Measurements from ENCODE around the gene FAM50A. TPM values are rescaled to one million over a fixed set of nuclear protein-coding genes. Genes with fewer than 3 reads are reported as not detected.

The FAM50A gene
- total and polyA plus RNA-seq, 3 experiments from 2014 or later: 59.6 to 81.3 (median 79.5) TPM

GRCh38 chrX:154419189-154419588 lies 24.8 kb upstream of the FAM50A start:
- H3K9me3 Mint-ChIP-seq: peaks cover 0 to 2% (median 0%) of the 10 kb centered on the region in 5 donors
- peak overlapping the region in 2 of 8 donors; percentile 75 to 89 for H3K27ac Mint-ChIP-seq
- H3K36me3 Mint-ChIP-seq: peaks cover 0 to 10% (median 0%) of the 10 kb centered on the region in 3 donors
- no peak overlapping the region for H3K27ac ChIP-seq (ENCODE audit: low read depth, low read length)
- H3K4me1 ChIP-seq (ENCODE audit: insufficient read depth, low read length): no peaks in the 10 kb centered on the region
- H3K27me3 ChIP-seq (ENCODE audit: insufficient read depth, low read length, poor library complexity, severe bottlenecking): no peaks in the 10 kb centered on the region
- CTCF ChIA-PET: no interaction called here
- no peak for DNase-seq
- no peak overlapping the region for H3K4me3 ChIP-seq (ENCODE audit: low read length)
- no peaks in the 10 kb centered on the region for H3K36me3 ChIP-seq (ENCODE audit: insufficient read depth, low read length)
- peaks cover 0 to 2% of the 10 kb centered on the region in 2 donors for H3K27me3 Mint-ChIP-seq
- POLR2A ChIA-PET: no interaction called here
- no peaks in the 10 kb centered on the region for H3K4me1 Mint-ChIP-seq
- H3K4me3 Mint-ChIP-seq: peak overlapping the region in 1 of 7 donors; percentile 78
- no peaks in the 10 kb centered on the region for H3K9me3 ChIP-seq (ENCODE audit: low read length)

- no peak overlapping the region for H3K4me3 ChIP-seq (ENCODE audit: low read length)
- Mint-ChIP-seq H3K4me3 (no peak overlapping the region), H3K9me3 (peaks cover 0 to 2% (median 0%) of the 10 kb centered on the region in 5 donors), H3K27ac (no peak overlapping the region), H3K4me1 (no peaks in the 10 kb centered on the region), H3K27me3 (peaks cover 0 to 2% of the 10 kb centered on the region in 2 donors), H3K36me3 (peaks cover 0 to 10% (median 0%) of the 10 kb centered on the region in 3 donors)
- H3K36me3 ChIP-seq (ENCODE audit: insufficient read depth, low read length): no peaks in the 10 kb centered on the region
- DNase-seq: no peak
- H3K4me1 ChIP-seq (ENCODE audit: insufficient read depth, low read length): no peaks in the 10 kb centered on the region
- ChIA-PET POLR2A (no interaction called here), CTCF (no interaction called here)
- H3K27me3 ChIP-seq (ENCODE audit: insufficient read depth, low read length, poor library complexity, severe bottlenecking): no peaks in the 10 kb centered on the region
- H3K27ac ChIP-seq (ENCODE audit: low read depth, low read length): no peak overlapping the region
- no peaks in the 10 kb centered on the region for H3K9me3 ChIP-seq (ENCODE audit: low read length)
These were observed 24.1 kb upstream of the FAM50A start for GRCh38 chrX:154419688-154420401.

- H3K4me3 Mint-ChIP-seq: no peak overlapping the region
- no peaks in the 10 kb centered on the region for H3K4me1 ChIP-seq (ENCODE audit: insufficient read depth, low read length)
- H3K27me3 ChIP-seq (ENCODE audit: insufficient read depth, low read length, poor library complexity, severe bottlenecking): no peaks in the 10 kb centered on the region
- no peaks in the 10 kb centered on the region for H3K9me3 ChIP-seq (ENCODE audit: low read length)
- H3K27ac Mint-ChIP-seq: no peak overlapping the region
- peaks cover 0 to 2% of the 10 kb centered on the region in 2 donors for H3K27me3 Mint-ChIP-seq
- H3K9me3 Mint-ChIP-seq: peaks cover 0 to 2% (median 0%) of the 10 kb centered on the region in 5 donors
- no peak for DNase-seq
- H3K4me3 ChIP-seq (ENCODE audit: low read length): no peak overlapping the region
- no peaks in the 10 kb centered on the region for H3K36me3 ChIP-seq (ENCODE audit: insufficient read depth, low read length)
- ChIA-PET POLR2A (interaction anchor here (0.6 kb wide), 1 partner anchor 54 kb away, joined by 10 read pairs; no protein-coding TSS in a partner anchor), CTCF (interaction anchor here (0.8 kb wide), 1 partner anchor 47 kb away, joined by 3 read pairs; no protein-coding TSS in a partner anchor)
- H3K27ac ChIP-seq (ENCODE audit: low read depth, low read length): no peak overlapping the region
- H3K4me1 Mint-ChIP-seq: no peaks in the 10 kb centered on the region
- H3K36me3 Mint-ChIP-seq: peaks cover 0 to 8% (median 0%) of the 10 kb centered on the region in 3 donors
These were observed 23.6 kb upstream of the FAM50A start for GRCh38 chrX:154420402-154420756.

- Histone ChIP-seq H3K4me1 (ENCODE audit: insufficient read depth, low read length) (peaks cover 14% of the 10 kb centered on the region), H3K36me3 (ENCODE audit: insufficient read depth, low read length) (no peaks in the 10 kb centered on the region), H3K27me3 (ENCODE audit: insufficient read depth, low read length, poor library complexity, severe bottlenecking) (no peaks in the 10 kb centered on the region), H3K9me3 (ENCODE audit: low read length) (no peaks in the 10 kb centered on the region), H3K4me3 (ENCODE audit: low read length) (no peak overlapping the region), H3K27ac (ENCODE audit: low read depth, low read length) (no peak overlapping the region)
- Mint-ChIP-seq H3K9me3 (peaks cover 0 to 2% (median 0%) of the 10 kb centered on the region in 5 donors), H3K4me1 (peaks cover 21 to 26% (median 21%) of the 10 kb centered on the region in 3 donors), H3K27me3 (peaks cover 0 to 2% of the 10 kb centered on the region in 2 donors), H3K27ac (peak overlapping the region in 4 of 8 donors; percentile 63 to 93 (median 76)), H3K36me3 (peaks cover 0 to 12% (median 0%) of the 10 kb centered on the region in 3 donors), H3K4me3 (peak overlapping the region in 1 of 7 donors; percentile 20)
- DNase-seq: no peak
- ChIA-PET CTCF (interaction anchor here (0.9 kb wide), 1 partner anchor 18 kb away, joined by 4 read pairs; no protein-coding TSS in a partner anchor), POLR2A (interaction anchor here (0.7 to 0.8 kb wide), 2 partner anchors 61 to 98 kb away, joined by 3 to 7 read pairs; no protein-coding TSS in a partner anchor)
These were observed 16.8 kb upstream of the FAM50A start for GRCh38 chrX:154426916-154427770.

GRCh38 chrX:154428176-154429171 lies 15.5 kb upstream of the FAM50A start, which contains the start of gene ATP6AP1:
TSS of gene ATP6AP1 (plus strand) at chrX:154428677. CDS start at chrX:154428693, 16 bp downstream.
- Mint-ChIP-seq H3K4me3 (peak within 1 kb of the TSS; percentile 74 to 92 (median 83)), H3K27ac (peak within 1 kb of the TSS; percentile 65 to 93 (median 87)), H3K27me3 (peaks cover 0 to 2% of the 10 kb centered on the region in 2 donors), H3K4me1 (peaks cover 21 to 26% (median 21%) of the 10 kb centered on the region in 3 donors), H3K36me3 (peaks cover 0 to 24% (median 0%) of the 10 kb centered on the region in 3 donors), H3K9me3 (peaks cover 0 to 2% (median 0%) of the 10 kb centered on the region in 5 donors)
- Histone ChIP-seq H3K4me3 (ENCODE audit: low read length) (peak within 1 kb of the TSS; percentile 59), H3K4me1 (ENCODE audit: insufficient read depth, low read length) (peaks cover 14% of the 10 kb centered on the region), H3K27ac (ENCODE audit: low read depth, low read length) (peak within 1 kb of the TSS; percentile 61), H3K9me3 (ENCODE audit: low read length) (no peaks in the 10 kb centered on the region), H3K36me3 (ENCODE audit: insufficient read depth, low read length) (no peaks in the 10 kb centered on the region), H3K27me3 (ENCODE audit: insufficient read depth, low read length, poor library complexity, severe bottlenecking) (no peaks in the 10 kb centered on the region)
- DNase-seq: peak; percentile 77 to 93 (median 87)
- ChIA-PET POLR2A (interaction anchor here (0.6 to 2.3 kb wide), 6 partner anchors 13 to 62 kb away, joined by 3 to 12 read pairs (median 4); partner anchors contain the start of gene SLC10A3), CTCF (interaction anchor here (0.9 to 1.7 kb wide), 5 partner anchors 13 to 30 kb away, joined by 3 to 5 read pairs (median 4); partner anchors contain the start of gene RPL10)

- H3K36me3 Mint-ChIP-seq: peaks cover 0 to 35% (median 0%) of the 10 kb centered on the region in 3 donors
- Histone ChIP-seq H3K4me1 (ENCODE audit: insufficient read depth, low read length) (peaks cover 14% of the 10 kb centered on the region), H3K27me3 (ENCODE audit: insufficient read depth, low read length, poor library complexity, severe bottlenecking) (no peaks in the 10 kb centered on the region), H3K36me3 (ENCODE audit: insufficient read depth, low read length) (no peaks in the 10 kb centered on the region), H3K9me3 (ENCODE audit: low read length) (no peaks in the 10 kb centered on the region), H3K4me3 (ENCODE audit: low read length) (no peak overlapping the region), H3K27ac (ENCODE audit: low read depth, low read length) (peak overlapping the region; percentile 61)
- DNase-seq: no peak
- POLR2A ChIA-PET: interaction anchor here (0.6 to 2.3 kb wide), 3 partner anchors 26 to 60 kb away, joined by 4 to 9 read pairs (median 6); partner anchors contain the start of gene SLC10A3
- peaks cover 21 to 26% (median 21%) of the 10 kb centered on the region in 3 donors for H3K4me1 Mint-ChIP-seq
- H3K4me3 Mint-ChIP-seq: peak overlapping the region; percentile 74 to 92 (median 83)
- CTCF ChIA-PET: interaction anchor here (0.9 to 1.5 kb wide), 2 partner anchors 12 to 15 kb away, joined by 3 read pairs; no protein-coding TSS in a partner anchor
- H3K9me3 Mint-ChIP-seq: no peaks in the 10 kb centered on the region
- peak overlapping the region in 7 of 8 donors; percentile 47 to 93 (median 65) for H3K27ac Mint-ChIP-seq
- peaks cover 0 to 6% of the 10 kb centered on the region in 2 donors for H3K27me3 Mint-ChIP-seq
These were observed 14.2 kb upstream of the FAM50A start for GRCh38 chrX:154429711-154430110.
